Hematopoietic multipotent progenitor cell (in vitro differentiated cells): ENCODE results near the gene ATP8B1. TPM values are rescaled to one million over a fixed set of nuclear protein-coding genes. Genes with fewer than 3 reads are reported as not detected.

Experiments
- DNase-seq, 3 donors: peaks; one replicate each; pipeline ENCODE4 v3.0.0-alpha.2; 2011 to 2015; ENCODE audit warnings: low read depth in 2 of 3, low spot score in 2 of 3
- small RNA-seq: library from RNA; depleted of rRNA; stranded (forward); fragments of <200 nt; gene quantifications from one replicate; pipeline ENCODE3, GENCODE V24; 2012
- total RNA-seq: library from RNA; depleted of rRNA; stranded (reverse); fragments of >200 nt; gene quantifications from one replicate; pipeline ENCODE4 v1.2.3, GENCODE V29; 2012

ATP8B1 gene
- total RNA-seq, 1 donor, result 0.27 TPM

DNA sequence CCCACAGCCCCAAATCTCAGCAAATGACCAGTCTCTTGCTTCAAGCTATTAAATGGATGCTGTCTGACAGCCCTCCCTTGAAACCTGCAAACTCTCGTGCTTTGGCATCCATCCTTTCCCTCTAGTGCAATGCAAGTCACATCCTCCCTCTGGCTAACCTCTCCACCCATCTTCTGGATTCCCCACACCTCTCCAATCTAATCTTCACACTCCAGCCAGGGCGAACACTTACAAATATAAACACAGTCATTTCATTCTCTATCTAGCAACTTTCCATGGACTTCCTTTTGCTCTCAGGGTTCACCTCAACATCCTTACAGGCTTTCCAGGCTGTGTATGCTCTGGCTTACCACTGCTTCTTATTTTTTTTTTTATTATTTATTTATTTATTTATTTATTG is 171.4 kb downstream of the ATP8B1 start:
- no peak for DNase-seq

DNA sequence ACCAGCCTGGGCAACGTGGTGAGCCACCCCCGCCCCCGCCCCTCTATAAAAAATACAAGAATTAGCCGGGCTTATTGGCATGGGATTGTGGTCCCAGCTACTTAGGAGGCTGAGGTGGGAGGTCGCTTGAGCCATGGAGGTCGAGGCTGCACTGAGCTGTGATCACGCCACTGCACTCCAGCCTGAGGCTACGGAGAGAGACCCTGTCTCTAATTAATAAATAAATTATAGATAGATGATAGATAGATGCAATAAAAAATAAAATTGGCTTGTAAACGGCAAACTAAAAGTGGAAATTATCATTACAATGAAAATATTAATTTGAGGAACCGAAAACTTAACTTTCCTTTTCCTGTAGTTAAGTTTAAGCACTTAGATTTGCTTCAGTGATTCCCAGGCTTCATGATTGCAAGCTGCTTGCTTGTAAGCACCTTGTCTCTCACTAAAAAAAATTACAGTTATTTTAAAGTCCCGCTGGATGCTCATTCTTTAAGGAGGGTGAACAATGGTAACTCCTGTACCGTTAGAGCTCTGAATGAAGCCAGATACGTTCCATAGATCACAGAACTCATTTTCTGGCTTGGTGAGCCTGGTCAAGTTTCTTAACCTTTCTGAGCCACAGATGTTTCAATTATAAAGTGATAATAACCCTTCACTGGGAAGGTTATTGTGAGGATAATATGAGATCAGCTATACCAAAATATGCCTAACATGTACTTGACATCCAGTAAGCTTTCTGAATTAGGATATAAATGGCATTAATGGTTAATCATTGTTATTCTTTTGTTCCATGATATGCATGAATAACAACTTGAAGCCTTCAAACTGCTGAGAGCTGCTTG is 172.1 kb downstream of the ATP8B1 start:
- DNase-seq, result no peak

DNA sequence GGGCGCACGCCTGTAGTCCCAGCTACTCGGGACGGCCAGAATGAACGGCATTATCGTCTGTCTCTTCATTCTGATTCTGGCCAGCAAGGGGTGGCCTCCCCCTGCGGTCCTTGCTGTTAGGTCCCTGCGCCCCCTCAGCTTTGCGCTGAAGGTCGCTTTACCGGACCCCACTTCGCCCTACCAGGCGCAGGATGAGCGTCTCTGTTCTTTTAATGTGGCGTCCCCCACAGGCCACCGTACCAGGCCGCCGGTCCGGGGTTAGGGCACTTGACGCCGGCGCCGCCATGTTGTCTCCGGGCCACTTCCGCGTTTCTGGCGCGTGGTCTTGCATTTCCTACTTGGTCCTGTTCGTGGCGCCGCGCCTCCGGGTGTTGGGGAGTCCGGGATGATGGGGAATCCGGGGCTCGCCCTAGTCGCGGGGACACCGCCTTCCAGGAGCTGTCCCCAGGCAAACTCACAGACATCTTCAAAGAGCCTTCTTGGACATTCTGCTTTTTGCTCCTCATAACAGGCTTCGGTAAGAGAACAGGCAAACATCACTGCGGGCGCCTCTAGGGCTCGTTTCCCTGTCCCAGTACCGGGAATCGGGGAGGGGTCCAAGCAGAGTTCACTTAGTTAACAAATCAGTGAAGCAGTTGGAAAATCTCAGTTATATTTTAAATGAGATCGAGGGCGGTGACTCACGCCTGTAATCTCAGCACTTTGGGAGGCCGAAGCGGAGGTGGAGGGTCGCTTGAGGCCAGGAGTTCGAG is 172.9 kb downstream of the ATP8B1 start:
- DNase-seq, result peak; percentile 79 to 95 (median 94)

DNA sequence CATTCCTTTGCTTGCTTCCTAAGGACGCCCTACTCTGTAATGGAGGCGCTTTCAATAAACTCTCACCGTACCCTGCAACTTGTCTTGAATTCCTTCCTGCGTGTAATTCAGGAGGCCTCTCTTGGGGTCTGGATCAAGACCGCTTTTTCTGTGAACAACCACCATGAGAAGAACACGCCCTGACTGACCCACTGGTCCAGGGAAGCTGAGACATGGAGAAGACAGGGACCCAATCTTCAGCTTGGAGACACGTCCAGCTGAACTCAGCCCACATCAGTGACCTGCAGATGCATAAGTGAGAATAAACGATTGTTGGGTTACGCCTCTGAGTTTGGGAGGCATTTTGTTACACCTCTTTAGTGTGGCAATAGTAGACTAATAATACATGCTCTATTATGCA is 173.7 kb downstream of the ATP8B1 start:
- no peak for DNase-seq

DNA sequence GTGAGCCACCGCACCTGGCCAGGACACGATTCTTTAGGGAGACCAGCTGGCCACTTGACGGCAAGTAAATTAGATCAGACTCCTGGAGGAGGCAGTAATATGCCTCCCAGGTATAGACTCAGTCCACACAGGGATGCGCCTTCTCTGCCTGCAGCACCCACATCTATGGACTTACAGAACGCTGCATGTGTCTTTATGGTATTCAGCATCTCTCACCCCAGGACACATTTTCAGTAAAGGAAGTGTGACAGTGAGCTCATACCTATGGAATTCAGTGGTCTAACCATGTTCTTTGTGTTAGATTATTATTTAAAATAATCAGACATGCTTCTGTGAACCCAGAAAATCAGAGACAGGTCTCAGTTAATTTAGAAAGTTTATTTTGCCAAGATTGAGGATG is 175.6 kb downstream of the ATP8B1 start:
- no peak for DNase-seq

DNA sequence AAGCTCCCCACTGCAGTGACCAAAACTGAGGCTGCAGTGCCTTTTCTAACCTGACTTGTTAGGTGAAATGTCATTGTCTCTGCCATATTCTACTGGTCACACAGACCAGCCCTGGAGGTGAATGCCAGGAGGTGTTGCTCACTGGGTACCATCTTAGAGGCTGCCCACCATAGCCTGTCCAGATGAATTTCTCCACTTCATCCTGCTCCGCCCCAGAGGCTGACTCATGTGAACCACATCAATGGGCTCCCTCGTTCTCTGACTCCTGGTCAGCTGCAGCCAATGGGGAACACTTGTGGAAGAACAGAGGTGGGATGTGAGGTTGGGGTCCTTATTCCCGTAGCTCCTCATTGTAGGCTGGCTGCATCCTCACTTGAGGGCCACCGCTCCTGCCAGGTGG is 178.1 kb downstream of the ATP8B1 start:
- DNase-seq, result no peak

DNA sequence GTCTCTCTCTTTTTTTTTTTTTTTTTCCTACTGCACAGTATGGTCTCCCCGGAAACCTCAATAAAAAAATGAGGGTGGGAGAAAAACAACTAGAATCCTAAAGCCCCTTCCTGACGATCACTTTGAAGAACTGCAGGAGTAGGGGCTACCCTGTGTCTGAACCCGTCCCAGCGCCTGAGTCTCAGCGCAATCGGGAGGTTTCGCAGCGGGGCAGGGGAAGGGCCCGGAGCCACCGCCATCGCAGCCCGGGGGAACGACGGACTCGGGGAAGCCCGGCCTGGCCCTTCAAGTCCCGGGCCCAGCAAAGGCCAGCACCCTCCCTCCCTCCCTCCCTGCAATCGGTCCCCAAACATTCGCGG is 181.9 kb downstream of the ATP8B1 start:
- DNase-seq, result peak in 1 of 3 donors; percentile 16

DNA sequence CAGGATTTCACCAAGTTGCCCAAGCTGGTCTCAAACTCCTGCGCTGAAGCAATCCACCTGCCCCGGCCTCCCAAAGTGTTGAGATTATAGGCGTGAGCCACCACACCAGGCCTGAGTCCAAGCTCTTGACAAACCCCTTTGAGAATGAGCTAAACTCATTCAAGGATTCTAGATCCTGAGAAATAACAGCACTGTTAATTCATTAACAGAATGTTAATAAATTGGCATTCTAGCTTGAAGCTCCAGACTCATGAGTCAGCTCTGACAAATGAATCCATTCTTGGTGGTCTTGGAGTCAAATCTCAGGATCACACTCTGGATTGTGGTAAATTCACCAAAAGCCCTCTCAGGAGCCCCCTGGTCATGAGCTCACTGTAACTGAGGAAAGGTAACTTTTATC is 183.2 kb downstream of the ATP8B1 start:
- DNase-seq, result no peak

DNA sequence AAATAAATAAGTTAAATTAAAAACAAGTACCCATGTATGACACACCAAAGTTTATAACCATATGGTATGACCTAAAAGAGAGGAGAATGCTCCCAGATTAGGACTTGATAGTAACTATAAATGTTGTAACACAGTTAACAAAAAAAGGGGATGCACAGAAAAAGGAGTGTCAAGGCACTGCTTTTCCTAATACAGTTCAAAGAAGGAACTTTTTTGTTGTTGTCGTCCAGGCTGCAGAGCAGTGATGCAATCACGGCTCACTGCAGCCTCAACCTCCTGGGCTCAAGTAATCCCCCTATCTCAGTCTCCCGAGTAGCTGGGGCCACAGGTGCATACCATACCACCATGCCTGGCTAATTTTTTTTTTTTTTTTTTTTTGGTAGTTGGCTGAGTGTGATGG is 184.2 kb downstream of the ATP8B1 start:
- no peak for DNase-seq

DNA sequence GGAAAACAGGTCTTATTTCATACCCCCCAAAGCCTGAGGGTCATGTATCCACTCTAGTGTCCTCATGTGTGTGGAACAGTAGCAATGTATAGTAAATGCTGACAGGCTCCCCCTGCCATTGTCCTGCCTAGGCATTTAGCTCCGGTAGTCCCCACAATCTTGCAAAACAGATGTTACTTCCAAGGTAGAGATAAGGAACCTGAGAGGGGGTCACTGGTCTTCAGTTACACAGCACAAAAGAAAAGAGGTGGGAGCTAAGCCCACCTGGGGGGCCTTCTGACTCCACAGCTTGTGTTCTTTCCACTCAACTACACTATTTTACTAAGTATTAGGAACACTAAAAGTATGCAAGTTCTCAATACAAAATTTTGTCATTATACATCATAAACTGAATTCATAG is 199.2 kb downstream of the ATP8B1 start:
- DNase-seq, result no peak

Small RNA genes within 50 kb of the gene (small RNA-seq; reads per million reads assigned to genes)
- gene RNU6-742P, result not detected

Other genes starting within 250 kb of the ATP8B1 start
- 24.5 TPM for gene FECH, start 216.6 kb downstream of the ATP8B1 start, total RNA-seq
- 43.1 TPM for gene NARS1, start 181.5 kb downstream of the ATP8B1 start, total RNA-seq
- 14.5 TPM for gene NEDD4L, start 240.9 kb upstream of the ATP8B1 start, total RNA-seq